Gastroesophageal sphincter (tissue), 3 donors: ENCODE data around the gene FIGNL1.

Source experiments
- EP300 ChIP-seq: sonication (generic); formaldehyde crosslinking; IDR thresholded peaks from one replicate; pipeline ENCODE4 v1.6.1; 2017; ENCODE audit warnings: antibody characterized with exemption, mild to moderate bottlenecking
- TF ChIP-seq, protein P1 (sequence below), 4 experiments: fragments of 200-600 bp in 2 of 4; fragments of 450-650 bp in 2 of 4; sonication (generic) in 1 of 4; IDR thresholded peaks; one replicate each; pipeline ENCODE4 v1.5.1; 2017 to 2019; ENCODE audit warnings: antibody characterized with exemption in 4 of 4, mild to moderate bottlenecking in 2 of 4, moderate library complexity in 2 of 4

DNA sequence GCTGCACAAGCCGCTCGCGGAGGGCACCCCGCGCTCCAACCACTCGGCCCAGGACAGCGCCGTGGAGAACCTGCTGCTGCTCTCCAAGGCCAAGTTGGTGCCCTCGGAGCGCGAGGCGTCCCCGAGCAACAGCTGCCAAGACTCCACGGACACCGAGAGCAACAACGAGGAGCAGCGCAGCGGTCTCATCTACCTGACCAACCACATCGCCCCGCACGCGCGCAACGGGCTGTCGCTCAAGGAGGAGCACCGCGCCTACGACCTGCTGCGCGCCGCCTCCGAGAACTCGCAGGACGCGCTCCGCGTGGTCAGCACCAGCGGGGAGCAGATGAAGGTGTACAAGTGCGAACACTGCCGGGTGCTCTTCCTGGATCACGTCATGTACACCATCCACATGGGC lies 50.0 kb downstream of the FIGNL1 start:
- TF ChIP-seq, protein P1, sequence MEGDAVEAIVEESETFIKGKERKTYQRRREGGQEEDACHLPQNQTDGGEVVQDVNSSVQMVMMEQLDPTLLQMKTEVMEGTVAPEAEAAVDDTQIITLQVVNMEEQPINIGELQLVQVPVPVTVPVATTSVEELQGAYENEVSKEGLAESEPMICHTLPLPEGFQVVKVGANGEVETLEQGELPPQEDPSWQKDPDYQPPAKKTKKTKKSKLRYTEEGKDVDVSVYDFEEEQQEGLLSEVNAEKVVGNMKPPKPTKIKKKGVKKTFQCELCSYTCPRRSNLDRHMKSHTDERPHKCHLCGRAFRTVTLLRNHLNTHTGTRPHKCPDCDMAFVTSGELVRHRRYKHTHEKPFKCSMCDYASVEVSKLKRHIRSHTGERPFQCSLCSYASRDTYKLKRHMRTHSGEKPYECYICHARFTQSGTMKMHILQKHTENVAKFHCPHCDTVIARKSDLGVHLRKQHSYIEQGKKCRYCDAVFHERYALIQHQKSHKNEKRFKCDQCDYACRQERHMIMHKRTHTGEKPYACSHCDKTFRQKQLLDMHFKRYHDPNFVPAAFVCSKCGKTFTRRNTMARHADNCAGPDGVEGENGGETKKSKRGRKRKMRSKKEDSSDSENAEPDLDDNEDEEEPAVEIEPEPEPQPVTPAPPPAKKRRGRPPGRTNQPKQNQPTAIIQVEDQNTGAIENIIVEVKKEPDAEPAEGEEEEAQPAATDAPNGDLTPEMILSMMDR (IDR thresholded peaks at IDR 0.05), result no peak
- no peak for TF ChIP-seq EP300
